IMR-90 (cell line): ENCODE measurements around the gene RARRES1.

Experiments used
- BHLHE40 ChIP-seq: fragments of 150-350 bp; IDR thresholded peaks from 2 replicates; pipeline ENCODE4 v1.6.1; 2016; ENCODE audit warnings: mild to moderate bottlenecking, low read depth, low read length
- CHD1 ChIP-seq: IDR thresholded peaks from 2 replicates; pipeline ENCODE4 v1.6.1; 2012; ENCODE audit warnings: low read depth, low read length, improper control_type of control experiment
- MAZ ChIP-seq: IDR thresholded peaks from 2 replicates; pipeline ENCODE4 v1.6.1; 2012; ENCODE audit warnings: low read depth, mild to moderate bottlenecking, low read length, improper control_type of control experiment, moderate library complexity, borderline replicate concordance
- MXI1 ChIP-seq: IDR thresholded peaks from 2 replicates; pipeline ENCODE4 v1.6.1; 2012; ENCODE audit warnings: low read depth, mild to moderate bottlenecking, low read length, moderate library complexity, borderline replicate concordance
- POLR2A ChIP-seq: IDR thresholded peaks from 2 replicates; pipeline ENCODE4 v1.6.1; 2012; ENCODE audit warnings: mild to moderate bottlenecking, low read depth, low read length
- RCOR1 ChIP-seq: IDR thresholded peaks from 2 replicates; pipeline ENCODE4 v1.6.1; 2012; ENCODE audit warnings: mild to moderate bottlenecking, low read length, improper control_type of control experiment; ENCODE audit not compliant: insufficient replicate concordance
- RFX5 ChIP-seq: IDR thresholded peaks from 2 replicates; pipeline ENCODE4 v1.8.0; 2012; ENCODE audit warnings: low read depth, mild to moderate bottlenecking, low read length, moderate library complexity
- TF ChIP-seq, protein P1 (sequence below): conservative IDR thresholded peaks from 2 replicates; pipeline ENCODE4 v1.5.1; 2012; ENCODE audit warnings: mild to moderate bottlenecking, low read depth, low read length, improper control_type of control experiment

DNA sequence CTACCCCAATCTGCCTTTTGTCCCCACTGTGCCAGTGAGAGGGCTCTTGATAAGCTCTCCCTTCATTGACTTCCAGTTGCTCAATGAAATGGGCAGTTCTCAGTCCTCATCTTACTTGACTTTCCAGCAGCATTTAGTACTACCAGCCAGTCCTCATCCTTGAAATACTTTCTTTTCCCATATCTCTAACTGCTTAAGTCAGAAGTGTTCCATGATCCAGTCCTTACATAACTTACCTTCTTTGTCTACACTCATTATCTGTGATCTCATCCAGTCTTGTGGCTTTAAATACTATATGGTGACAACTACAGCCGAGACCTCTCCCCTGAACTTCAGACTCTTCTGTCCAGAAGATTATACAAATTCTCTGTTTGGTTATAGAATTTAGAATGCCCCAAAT, 28.7 kb downstream of the RARRES1 start:
- TF ChIP-seq, protein P1, sequence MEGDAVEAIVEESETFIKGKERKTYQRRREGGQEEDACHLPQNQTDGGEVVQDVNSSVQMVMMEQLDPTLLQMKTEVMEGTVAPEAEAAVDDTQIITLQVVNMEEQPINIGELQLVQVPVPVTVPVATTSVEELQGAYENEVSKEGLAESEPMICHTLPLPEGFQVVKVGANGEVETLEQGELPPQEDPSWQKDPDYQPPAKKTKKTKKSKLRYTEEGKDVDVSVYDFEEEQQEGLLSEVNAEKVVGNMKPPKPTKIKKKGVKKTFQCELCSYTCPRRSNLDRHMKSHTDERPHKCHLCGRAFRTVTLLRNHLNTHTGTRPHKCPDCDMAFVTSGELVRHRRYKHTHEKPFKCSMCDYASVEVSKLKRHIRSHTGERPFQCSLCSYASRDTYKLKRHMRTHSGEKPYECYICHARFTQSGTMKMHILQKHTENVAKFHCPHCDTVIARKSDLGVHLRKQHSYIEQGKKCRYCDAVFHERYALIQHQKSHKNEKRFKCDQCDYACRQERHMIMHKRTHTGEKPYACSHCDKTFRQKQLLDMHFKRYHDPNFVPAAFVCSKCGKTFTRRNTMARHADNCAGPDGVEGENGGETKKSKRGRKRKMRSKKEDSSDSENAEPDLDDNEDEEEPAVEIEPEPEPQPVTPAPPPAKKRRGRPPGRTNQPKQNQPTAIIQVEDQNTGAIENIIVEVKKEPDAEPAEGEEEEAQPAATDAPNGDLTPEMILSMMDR: no peak
- TF ChIP-seq RFX5 (no peak), MAZ (no peak), POLR2A (no peak), MXI1 (no peak), BHLHE40 (no peak), RCOR1 (no peak), CHD1 (no peak)
